HG02623 (cell line): ENCODE measurements around the gene PNPLA3.

Experiments used
- ATAC-seq: cut with Tn5 transposase; IDR thresholded peaks from one replicate; pipeline ENCODE4 v1.9.1; 2021; ENCODE audit warnings: moderate library complexity; ENCODE audit not compliant: unreplicated experiment

The PNPLA3 gene

GRCh38 chr22:43923191-43923590 lies 414 bp upstream of the PNPLA3 start:
- no peak for ATAC-seq

DNA sequence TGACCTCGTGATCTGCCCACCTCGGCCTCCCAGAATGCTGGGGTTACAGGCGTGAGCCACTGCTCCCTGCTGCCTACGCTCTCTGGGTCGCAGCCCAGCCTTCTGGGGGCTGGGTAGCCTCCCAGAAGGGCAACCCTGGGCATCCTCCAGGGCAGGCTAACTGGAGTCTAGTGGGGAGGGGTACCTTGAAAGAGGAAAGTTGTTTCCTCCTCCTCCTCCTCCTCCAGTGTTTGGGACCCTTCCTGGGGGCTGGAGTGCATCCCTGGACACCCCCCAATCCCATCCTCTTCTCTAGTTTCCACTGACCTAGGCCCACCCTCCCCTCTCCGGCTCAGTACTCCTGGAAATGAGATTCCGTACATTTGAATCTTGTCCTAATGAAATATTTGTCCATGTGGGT lies 1.3 kb downstream of the PNPLA3 start:
- ATAC-seq = no peak

GRCh38 chr22:43925433-43926348 lies 2.1 kb downstream of the PNPLA3 start:
- ATAC-seq = no peak

DNA sequence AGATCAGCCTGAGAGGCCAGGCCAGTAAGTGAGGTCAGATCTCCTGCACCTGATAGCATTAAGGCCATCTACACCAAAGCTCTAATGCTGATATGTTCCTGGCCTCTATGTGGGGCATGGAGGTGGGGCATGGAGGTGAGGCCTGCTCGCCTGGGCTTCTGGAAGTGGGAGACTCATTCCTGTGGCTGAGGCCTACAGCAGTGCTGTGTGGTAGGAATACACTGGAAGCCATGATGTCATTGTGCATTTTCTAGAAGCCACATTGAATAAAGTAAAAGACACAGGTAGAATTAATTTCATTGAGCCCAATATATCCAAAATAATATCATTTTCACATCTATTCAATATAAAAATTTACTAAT lies 2.7 kb downstream of the PNPLA3 start:
- ATAC-seq = no peak

DNA sequence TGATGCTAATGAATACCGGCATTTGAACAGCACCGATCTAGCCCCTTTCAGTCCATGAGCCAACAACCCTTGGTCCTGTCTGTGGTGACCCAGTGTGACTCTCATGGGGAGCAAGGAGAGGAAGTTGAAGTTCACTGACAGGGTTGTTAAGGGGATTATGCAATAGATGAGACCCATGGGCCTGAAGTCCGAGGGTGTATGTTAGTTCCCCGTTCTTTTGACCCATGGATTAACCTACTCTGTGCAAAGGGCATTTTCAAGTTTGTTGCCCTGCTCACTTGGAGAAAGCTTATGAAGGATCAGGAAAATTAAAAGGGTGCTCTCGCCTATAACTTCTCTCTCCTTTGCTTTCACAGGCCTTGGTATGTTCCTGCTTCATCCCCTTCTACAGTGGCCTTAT lies 4.9 kb downstream of the PNPLA3 start:
- no peak for ATAC-seq

DNA sequence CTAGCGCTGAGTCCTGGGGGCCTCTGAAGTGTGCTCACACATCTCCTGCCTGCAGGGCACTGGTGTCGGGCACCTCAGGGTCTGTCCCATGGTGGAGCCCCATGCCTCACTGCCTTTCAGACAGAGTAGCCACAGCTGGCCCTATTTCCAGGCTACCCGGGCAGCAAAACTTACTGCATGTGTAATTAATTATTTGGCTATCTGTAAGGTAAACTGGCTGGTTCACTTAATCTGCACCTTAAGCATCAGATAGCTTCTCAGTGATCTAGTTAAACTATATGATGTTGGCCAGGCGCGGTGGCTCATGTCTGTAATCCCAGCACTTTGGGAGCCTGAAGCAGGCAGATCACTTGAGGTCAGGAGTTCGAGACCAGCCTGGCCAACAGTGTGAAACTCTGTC lies 5.3 kb downstream of the PNPLA3 start:
- no peak for ATAC-seq

GRCh38 chr22:43931771-43932170 lies 8.2 kb downstream of the PNPLA3 start:
- no peak for ATAC-seq

DNA sequence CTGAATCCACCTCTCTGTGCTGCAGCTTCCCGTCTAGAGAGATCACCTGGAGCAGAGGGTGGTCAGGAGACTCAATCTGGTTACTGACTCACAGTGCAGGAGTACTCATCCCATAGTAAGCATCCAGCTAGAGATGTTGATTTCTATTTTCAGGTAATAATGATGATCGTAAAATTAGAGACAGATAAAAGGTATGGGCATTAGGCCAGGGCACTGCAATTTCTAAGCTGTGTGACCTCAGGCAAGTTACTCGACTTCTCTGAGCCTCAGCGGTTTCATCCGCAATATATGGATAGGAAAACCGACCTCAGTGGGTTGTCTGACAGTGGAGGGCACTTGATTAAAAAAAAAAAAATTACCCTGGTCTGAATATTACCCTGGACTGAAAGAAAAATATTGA lies 17.8 kb downstream of the PNPLA3 start:
- ATAC-seq = no peak

GRCh38 chr22:43944670-43945430 lies 21.2 kb downstream of the PNPLA3 start:
- no peak for ATAC-seq

DNA sequence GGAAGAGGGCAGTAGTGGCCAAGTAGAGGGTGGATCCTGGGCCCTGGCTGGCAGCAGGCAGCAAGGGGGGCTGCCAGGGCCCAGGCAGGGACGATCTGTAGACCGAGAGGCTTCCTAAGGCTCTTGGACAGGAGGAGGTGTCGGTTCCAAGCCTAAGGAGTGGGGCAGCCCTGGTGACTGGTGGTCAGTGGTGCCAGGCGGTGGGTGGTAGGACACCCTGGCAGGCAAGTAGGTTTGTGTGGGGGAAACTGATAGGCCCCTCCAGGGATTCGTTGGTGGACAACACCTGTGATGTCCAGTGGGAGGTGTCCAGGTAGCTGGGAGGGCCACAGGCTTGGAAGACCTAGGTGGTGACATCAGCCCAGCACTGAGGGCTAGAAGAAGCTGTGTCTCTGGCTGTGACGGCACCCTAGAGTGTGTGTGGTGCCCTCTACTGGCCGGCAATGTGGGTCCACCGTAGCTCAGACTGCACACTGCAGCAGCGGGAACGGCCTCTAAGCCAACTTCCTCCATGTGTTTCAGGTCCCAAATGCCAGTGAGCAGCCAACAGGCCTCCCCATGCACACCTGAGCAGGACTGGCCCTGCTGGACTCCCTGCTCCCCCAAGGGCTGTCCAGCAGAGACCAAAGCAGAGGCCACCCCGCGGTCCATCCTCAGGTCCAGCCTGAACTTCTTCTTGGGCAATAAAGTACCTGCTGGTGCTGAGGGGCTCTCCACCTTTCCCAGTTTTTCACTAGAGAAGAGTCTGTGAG lies 22.2 kb downstream of the PNPLA3 start:
- no peak for ATAC-seq

DNA sequence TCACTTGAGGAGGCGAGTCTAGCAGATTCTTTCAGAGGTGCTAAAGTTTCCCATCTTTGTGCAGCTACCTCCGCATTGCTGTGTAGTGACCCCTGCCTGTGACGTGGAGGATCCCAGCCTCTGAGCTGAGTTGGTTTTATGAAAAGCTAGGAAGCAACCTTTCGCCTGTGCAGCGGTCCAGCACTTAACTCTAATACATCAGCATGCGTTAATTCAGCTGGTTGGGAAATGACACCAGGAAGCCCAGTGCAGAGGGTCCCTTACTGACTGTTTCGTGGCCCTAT lies 22.7 kb downstream of the PNPLA3 start:
- ATAC-seq = no peak

GRCh38 chr22:43948836-43949406 lies 25.3 kb downstream of the PNPLA3 start:
- ATAC-seq = no peak

DNA sequence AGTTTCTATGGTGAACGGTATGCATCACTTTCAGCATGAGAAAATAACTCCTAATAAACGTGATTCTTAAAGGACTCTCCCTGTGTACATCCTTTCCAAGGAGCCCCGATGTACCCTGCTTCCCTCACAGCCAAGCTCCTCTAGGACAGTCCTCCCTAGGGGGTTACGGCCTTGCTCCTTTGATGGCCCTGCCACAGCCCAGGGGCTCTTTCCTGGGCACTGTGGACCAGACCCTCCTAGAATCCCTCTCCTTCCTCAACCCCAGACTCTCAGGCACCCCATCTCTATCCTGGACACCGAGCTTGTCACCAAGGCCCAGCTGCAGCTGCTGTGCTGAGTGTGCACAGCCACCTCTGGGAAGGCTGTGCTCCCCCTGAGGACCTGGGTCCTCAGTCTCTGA lies 27.8 kb downstream of the PNPLA3 start:
- no peak for ATAC-seq

- no peak for ATAC-seq
These were observed 28.4 kb downstream of the PNPLA3 start for GRCh38 chr22:43951966-43952365.

DNA sequence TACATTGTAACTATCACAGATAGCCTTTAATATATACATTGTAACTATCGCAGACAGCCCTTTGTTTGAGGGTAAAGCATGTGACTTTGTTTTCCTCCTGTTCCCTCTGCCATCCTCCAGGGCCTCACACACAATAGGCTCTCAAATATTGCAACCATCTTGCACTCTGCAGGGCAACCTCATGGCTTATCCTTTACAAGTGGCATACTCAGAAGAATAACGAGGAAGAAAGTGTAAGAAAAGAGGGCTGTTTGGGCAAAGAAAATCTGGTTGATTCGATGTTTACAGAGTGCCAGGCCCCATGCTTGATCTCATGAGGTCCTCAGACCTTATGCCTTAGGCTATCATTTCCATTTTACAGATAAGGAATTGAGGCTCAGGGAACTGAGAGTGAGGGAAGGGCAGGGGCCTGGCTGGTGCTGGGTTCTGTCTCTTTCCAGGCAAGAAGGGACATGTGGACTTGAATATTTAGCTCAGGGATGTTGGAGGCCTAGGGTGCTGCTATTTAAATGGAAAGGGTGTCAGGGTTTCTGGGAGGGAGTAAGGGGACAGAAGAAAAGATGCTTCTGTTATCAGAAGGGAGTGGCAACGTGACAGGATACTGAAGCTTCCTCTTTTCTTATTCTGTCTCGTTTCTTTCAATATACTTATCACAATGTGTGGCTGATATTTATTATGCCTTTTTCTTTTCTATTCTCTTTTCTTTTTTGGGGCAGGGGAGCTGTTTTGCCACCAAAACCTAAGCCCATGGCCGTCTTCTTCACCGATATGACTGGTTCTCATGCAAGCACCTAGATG lies 30.6 kb downstream of the PNPLA3 start:
- ATAC-seq = no peak

DNA sequence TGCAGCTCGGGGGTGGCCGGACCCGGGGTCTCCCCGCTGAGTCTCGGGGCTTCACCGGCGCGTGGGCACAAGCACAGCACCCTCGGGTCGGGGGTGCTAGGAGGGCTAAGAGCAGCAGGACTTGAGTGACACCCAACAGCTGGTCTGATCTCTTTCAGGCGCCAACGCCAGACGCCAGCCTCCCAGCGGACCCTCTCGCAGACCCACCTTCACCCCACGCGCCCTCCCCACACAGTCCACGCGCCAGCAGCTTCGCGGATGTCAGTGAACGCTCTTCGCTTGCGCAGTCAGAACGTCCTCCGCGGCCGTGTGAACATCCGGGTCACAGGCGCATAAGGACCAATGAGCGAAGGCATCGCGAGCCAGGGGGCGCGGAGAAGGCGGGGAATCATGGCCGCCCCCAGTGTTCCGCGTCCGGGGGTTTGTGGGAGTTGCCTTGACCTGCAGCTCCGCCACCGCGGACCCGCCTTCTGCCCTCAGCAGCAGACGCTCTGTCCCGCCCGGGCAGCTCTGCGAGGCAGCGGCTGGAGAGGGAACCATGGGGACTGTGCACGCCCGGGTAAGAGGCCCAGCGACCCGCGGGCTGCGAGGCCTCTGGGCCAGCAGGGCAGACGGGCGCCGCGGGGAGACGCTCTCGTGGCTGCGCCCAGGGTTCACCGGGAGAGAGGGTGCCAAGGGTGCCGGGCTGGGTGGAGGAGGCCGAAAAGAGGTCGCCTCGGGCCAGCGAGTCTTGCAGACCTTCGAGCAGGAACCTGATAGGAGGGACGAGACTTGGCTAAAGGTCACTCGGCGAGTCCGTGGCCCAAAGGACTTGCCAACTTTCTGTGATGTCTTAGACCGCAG lies 31.7 kb downstream of the PNPLA3 start, which contains the start of gene SAMM50:
Gene SAMM50, plus strand, starts transcription at position 403 of the 843 bp plus-strand sequence. Its CDS starts 136 bp downstream, at position 539.
- peak; percentile 93 for ATAC-seq

GRCh38 chr22:43955883-43956782 lies 32.5 kb downstream of the PNPLA3 start:
- peak; percentile 11 for ATAC-seq

- no peak for ATAC-seq
These were observed 33.3 kb downstream of the PNPLA3 start for GRCh38 chr22:43956805-43957463.
